GM12878 (cell line): ENCODE measurements around the gene BHLHE41. TPM values are rescaled to one million over a fixed set of nuclear protein-coding genes. Genes with fewer than 3 reads are reported as not detected.

Experiments
- ATAC-seq: fragments of 200-7000 bp; cut with Tn5 transposase; 3 replicates; pipeline ENCODE4 v1.9.1; 2020; ENCODE audit warnings: mild to moderate bottlenecking, moderate library complexity
- BruUV-seq: library from RNA; stranded (reverse); fragments of 400-500 nt; replicated peaks from 2 replicates; lab custom pipeline; 2021; lab: Mats Ljungman, UMichigan
- CTCF ChIA-PET: fragments of 300-600 bp; sonication (Branson Sonifier 250); formaldehyde crosslinking; extraction: SDS; loops from one replicate; lab custom pipeline; 2021; ENCODE audit warnings: inconsistent platforms; lab: Yijun Ruan, JAX
- POLR2A ChIA-PET: fragments of 350-600 bp; formaldehyde crosslinking; extraction: SDS; loops from one replicate; lab custom pipeline; 2021; ENCODE audit warnings: inconsistent platforms; lab: Charles Lee
- RAD21 ChIA-PET: fragments of 300-600 bp; sonication (Branson Sonifier 250); formaldehyde crosslinking; loops from one replicate; lab custom pipeline; 2023; ENCODE audit warnings: antibody characterized with exemption; ENCODE audit not compliant: unreplicated experiment; lab: Charles Lee
- SMC1A ChIA-PET: fragments of 300-600 bp; sonication (Branson Sonifier 250); formaldehyde crosslinking; loops from one replicate; lab custom pipeline; 2023; ENCODE audit not compliant: unreplicated experiment, uncharacterized antibody; lab: Charles Lee
- DNase-seq: peaks from one replicate; pipeline ENCODE4 v3.0.0-alpha.2; 2011; ENCODE audit warnings: low read depth, low spot score
- FAIRE-seq: peaks from 3 replicates; lab custom pipeline; 2011; peaks lifted over from hg19 to GRCh38; lab: Jason Lieb, UNC
- H2AFZ ChIP-seq: 2 replicates; pipeline ENCODE4 v1.6.0; 2011; ENCODE audit warnings: low read depth, low read length, control low read depth; ENCODE audit not compliant: control insufficient read depth
- H3K27ac ChIP-seq: 2 replicates; pipeline ENCODE4 v1.5.1; 2011; ENCODE audit warnings: control low read depth; ENCODE audit not compliant: control insufficient read depth, insufficient read depth
- H3K27me3 ChIP-seq, 2 experiments: replicated peaks in 1 of 2; 2 replicates each; pipeline versions ENCODE4 v1.6.0 to v1.6.1; 2011; ENCODE audit warnings: low read length in 1 of 2; ENCODE audit not compliant: control insufficient read depth in 2 of 2, insufficient read depth in 2 of 2
- H3K36me3 ChIP-seq, 2 experiments: 2 replicates each; pipeline ENCODE4 v1.5.1; 2011; ENCODE audit warnings: low read length in 1 of 2; ENCODE audit not compliant: control insufficient read depth in 2 of 2, insufficient read depth in 2 of 2
- H3K4me1 ChIP-seq: 2 replicates; pipeline ENCODE4 v1.6.1; 2011; ENCODE audit warnings: mild to moderate bottlenecking, low read length, moderate library complexity, mixed read lengths; ENCODE audit not compliant: control insufficient read depth, insufficient read depth
- H3K4me2 ChIP-seq: 2 replicates; pipeline ENCODE4 v1.6.0; 2011; ENCODE audit warnings: control low read depth; ENCODE audit not compliant: control insufficient read depth, insufficient read depth
- H3K4me3 ChIP-seq: fragments of 200-600 bp; sonication (generic); 2 replicates; pipeline ENCODE4 v1.5.1; 2016
- H3K79me2 ChIP-seq: 2 replicates; pipeline ENCODE4 v1.6.0; 2011; ENCODE audit warnings: low read length; ENCODE audit not compliant: control insufficient read depth, insufficient read depth
- H3K9ac ChIP-seq: 2 replicates; pipeline ENCODE4 v1.8.0; 2011; ENCODE audit warnings: low read length, control low read depth, mixed read lengths; ENCODE audit not compliant: control insufficient read depth, insufficient read depth
- H3K9me3 ChIP-seq: replicated peaks from 3 replicates; pipeline ENCODE4 v1.5.1; 2011; ENCODE audit warnings: mild to moderate bottlenecking, low read length; ENCODE audit not compliant: control insufficient read depth, insufficient read depth
- H4K20me1 ChIP-seq: 2 replicates; pipeline ENCODE4 v1.6.0; 2011; ENCODE audit not compliant: control insufficient read depth, insufficient read depth
- BCL3 ChIP-seq: IDR thresholded peaks from 2 replicates; pipeline ENCODE4 v1.6.1; 2011; ENCODE audit warnings: borderline replicate concordance, low read depth, mild to moderate bottlenecking, moderate library complexity, low read length; ENCODE audit not compliant: insufficient read depth, poor library complexity, severe bottlenecking
- E2F4 ChIP-seq: IDR thresholded peaks from 2 replicates; pipeline ENCODE4 v1.6.1; 2012; ENCODE audit warnings: low read depth, low read length, improper control_type of control experiment
- EED ChIP-seq: sonication (generic); IDR thresholded peaks from 2 replicates; pipeline ENCODE4 v1.6.1; 2016; ENCODE audit warnings: antibody characterized with exemption, low read depth
- EGR1 ChIP-seq, 2 experiments: IDR thresholded peaks; 1 replicate in 1 of 2; 2 replicates in 1 of 2; pipeline ENCODE4 v1.6.1; 2011 to 2012; ENCODE audit warnings: low read depth in 2 of 2, low read length in 2 of 2, borderline replicate concordance in 1 of 2, mild to moderate bottlenecking in 1 of 2, moderate library complexity in 1 of 2
- HDGF ChIP-seq: fragments of 450-650 bp; IDR thresholded peaks from 2 replicates; pipeline ENCODE4 v1.6.1; 2016; ENCODE audit warnings: antibody characterized with exemption
- IRF4 ChIP-seq: IDR thresholded peaks from 2 replicates; pipeline ENCODE4 v1.6.1; 2011; ENCODE audit warnings: low read depth, low read length
- IRF5 ChIP-seq: fragments of 450-650 bp; IDR thresholded peaks from 2 replicates; pipeline ENCODE4 v1.6.1; 2017; ENCODE audit warnings: borderline replicate concordance
- JUND ChIP-seq: IDR thresholded peaks from 2 replicates; pipeline ENCODE4 v1.6.1; 2012; ENCODE audit warnings: low read depth, mild to moderate bottlenecking, low read length, improper control_type of control experiment, moderate library complexity
- MEF2A ChIP-seq: IDR thresholded peaks from 2 replicates; pipeline ENCODE4 v1.6.1; 2011; ENCODE audit warnings: low read depth, mild to moderate bottlenecking, low read length, moderate library complexity; ENCODE audit not compliant: insufficient read depth
- MTA2 ChIP-seq: fragments of 450-650 bp; IDR thresholded peaks from 2 replicates; pipeline ENCODE4 v1.6.1; 2016; ENCODE audit warnings: low read depth, mild to moderate bottlenecking, moderate library complexity
- NR2F1 ChIP-seq: fragments of 450-650 bp; conservative IDR thresholded peaks from 2 replicates; pipeline ENCODE4 v1.6.1; 2017; ENCODE audit warnings: mild to moderate bottlenecking
- POLR2AphosphoS5 ChIP-seq: IDR thresholded peaks from 2 replicates; pipeline ENCODE4 v1.6.1; 2011; ENCODE audit warnings: mild to moderate bottlenecking, low read length, inconsistent platforms
- SKIL ChIP-seq: fragments of 450-650 bp; IDR thresholded peaks from 2 replicates; pipeline ENCODE4 v1.6.1; 2017; ENCODE audit warnings: mild to moderate bottlenecking, low read depth, inconsistent platforms; ENCODE audit not compliant: poor library complexity, severe bottlenecking
- SMAD5 ChIP-seq: IDR thresholded peaks from 2 replicates; pipeline ENCODE4 v1.6.1; 2016; ENCODE audit warnings: antibody characterized with exemption, low read depth
- SMARCA5 ChIP-seq: fragments of 450-650 bp; IDR thresholded peaks from 2 replicates; pipeline ENCODE4 v1.6.1; 2017; ENCODE audit warnings: mild to moderate bottlenecking
- SRF ChIP-seq, 2 experiments: IDR thresholded peaks; 2 replicates each; pipeline ENCODE4 v1.6.1; 2011; ENCODE audit warnings: low read depth in 2 of 2, low read length in 2 of 2, mild to moderate bottlenecking in 1 of 2, moderate library complexity in 1 of 2
- TAF1 ChIP-seq: IDR thresholded peaks from 2 replicates; pipeline ENCODE4 v1.6.1; 2011; ENCODE audit warnings: mild to moderate bottlenecking, low read depth, low read length, borderline replicate concordance
- ZNF24 ChIP-seq: fragments of 450-650 bp; IDR thresholded peaks from 2 replicates; pipeline ENCODE4 v1.6.1; 2017; ENCODE audit warnings: antibody characterized with exemption, mild to moderate bottlenecking
- ZNF274 ChIP-seq: IDR thresholded peaks from one replicate; pipeline ENCODE4 v1.8.0; 2011; ENCODE audit not compliant: insufficient read length, insufficient read depth
- ZSCAN29 ChIP-seq: fragments of 450-650 bp; IDR thresholded peaks from 2 replicates; pipeline ENCODE4 v1.6.1; 2017; ENCODE audit warnings: mild to moderate bottlenecking, moderate library complexity
- WGBS: methylation state at CpG from one replicate; pipeline ENCODE4 v1.1.6; 2016; ENCODE audit warnings: low lambda C conversion rate; ENCODE audit not compliant: insufficient replicate concordance, insufficient coverage; ENCODE audit errors: missing lambda C conversion rate; 5-methylcytosine and 5-hydroxymethylcytosine counted together
- in situ Hi-C: fragments of 300-500 bp; cut with MboI; formaldehyde crosslinking; loops from 9 replicates; pipeline ENCODE4 v1.14.3; 2018; ENCODE audit warnings: mixed read lengths
- intact Hi-C: fragments of 100-400 bp; cut with micrococcal nuclease; formaldehyde crosslinking; loops from one replicate; pipeline ENCODE4 v1.14.2; 2022; ENCODE audit not compliant: unreplicated experiment
- polyA plus RNA-seq, 11 experiments: library from polyadenylated mRNA; depleted of rRNA in 4 of 11; unstranded in 6 of 11; stranded (reverse) in 5 of 11; fragments of >200 nt; fragmentation: Nextera tagmentation in 4 of 11; fragmentation: Illumina TruSeq in 1 of 11; extraction: Ambion mirVana in 4 of 11; extraction: Trizol in 1 of 11; gene quantifications; 1 replicate in 1 of 11; 2 replicates in 10 of 11; pipeline versions ENCODE4 v1.2.1 to v1.2.3, GENCODE V29; 2011 to 2016; ENCODE audit warnings: inconsistent platforms in 2 of 11, missing spikeins in 2 of 11, low read depth in 1 of 11
- total RNA-seq, 4 experiments: library from RNA; depleted of rRNA in 3 of 4; stranded (reverse); fragments of >200 nt in 3 of 4; fragmentation: Illumina TruSeq in 1 of 4; extraction: Trizol in 1 of 4; gene quantifications; 2 replicates each; pipeline versions ENCODE4 v1.2.1 to v1.2.3, GENCODE V29; 2013 to 2021

The BHLHE41 gene
- total and polyA plus RNA-seq, 10 of the 15 experiments (the other 5 are each of a cell fraction or from before 2014, with no cell fraction given) = 0.02 to 1.5 (median 0.07) TPM; not detected in 3

GRCh38 chr12:26112232-26112631, 12.6 kb downstream of the BHLHE41 start:
- H2AFZ ChIP-seq = no peak overlapping the region
- POLR2A ChIA-PET = interaction anchor here (0.7 kb wide), 1 partner anchor 10 kb away, joined by 3 read pairs; no protein-coding TSS in a partner anchor
- in situ Hi-C loops = loop anchor here (25.0 kb wide), 1 partner anchor 525 kb away; no protein-coding TSS in a partner anchor

More at GRCh38 chr12:26112232-26112631, 12.6 kb downstream of the BHLHE41 start:
- ChIA-PET CTCF (interaction anchor here (1.0 to 4.5 kb wide), 3 partner anchors 14 to 206 kb away, joined by 3 to 20 read pairs (median 4); no protein-coding TSS in a partner anchor), RAD21 (interaction anchor here (1.0 kb wide), 1 partner anchor 85 kb away, joined by 3 read pairs; no protein-coding TSS in a partner anchor), SMC1A (interaction anchor here (0.9 to 1.7 kb wide), 3 partner anchors 11 to 254 kb away, joined by 3 to 6 read pairs (median 3); no protein-coding TSS in a partner anchor)
- Histone ChIP-seq H3K27ac (no peak overlapping the region), H4K20me1 (no peaks in the 10 kb centered on the region), H3K4me3 (no peak overlapping the region), H3K9ac (no peak overlapping the region), H3K36me3 (no peaks in the 10 kb centered on the region), H3K79me2 (no peaks in the 10 kb centered on the region), H3K9me3 (no peaks in the 10 kb centered on the region; the same call in 1 of the 3 replicates), H3K4me2 (no peak overlapping the region), H3K4me1 (peaks cover 15% of the 10 kb centered on the region), H3K27me3 (0 out of 4 replicates have a peak, but pooled peaks cover 0 to 11% of the 10 kb centered on the region in 2 experiments)
- BruUV-seq = no TSS peak
- DNase-seq = no peak
- intact Hi-C loops = no loop called here
- ATAC-seq = no peak
- no peak for FAIRE-seq
- no peak for TF ChIP-seq POLR2AphosphoS5
- no peak for TF ChIP-seq EGR1 (IDR thresholded peaks at IDR 0.05; ENCODE audit: borderline replicate concordance in 1 of 2, low read depth in 2 of 2, low read length in 2 of 2)
- TF ChIP-seq MTA2 = no peak
- no peak for TF ChIP-seq BCL3
- TF ChIP-seq ZSCAN29 = no peak
- TF ChIP-seq IRF5 = no peak
- no peak for TF ChIP-seq SMARCA5
- TF ChIP-seq TAF1 = no peak
- no peak for TF ChIP-seq MEF2A
- no peak for TF ChIP-seq E2F4
- no peak for TF ChIP-seq SKIL
- no peak for TF ChIP-seq HDGF
- TF ChIP-seq JUND = no peak
- no peak for TF ChIP-seq EED
- TF ChIP-seq SRF (IDR thresholded peaks at IDR 0.05; ENCODE audit: low read depth in 2 of 2, low read length in 2 of 2) = no peak
- TF ChIP-seq ZNF24 = no peak
- no peak for TF ChIP-seq IRF4
- no peak for TF ChIP-seq SMAD5
- no peak for TF ChIP-seq NR2F1
- no peak for TF ChIP-seq ZNF274
- 80% methylated on average over 6 of the region's 6 CpGs for WGBS
